ENCODE results near the gene HOXB4. TPM values are rescaled to one million over a fixed set of nuclear protein-coding genes. Genes with fewer than 3 reads are reported as not detected.

The HOXB4 gene
- total and polyA plus RNA-seq, 9 donors: 0.13 to 3.4 (median 0.87) TPM

DNA sequence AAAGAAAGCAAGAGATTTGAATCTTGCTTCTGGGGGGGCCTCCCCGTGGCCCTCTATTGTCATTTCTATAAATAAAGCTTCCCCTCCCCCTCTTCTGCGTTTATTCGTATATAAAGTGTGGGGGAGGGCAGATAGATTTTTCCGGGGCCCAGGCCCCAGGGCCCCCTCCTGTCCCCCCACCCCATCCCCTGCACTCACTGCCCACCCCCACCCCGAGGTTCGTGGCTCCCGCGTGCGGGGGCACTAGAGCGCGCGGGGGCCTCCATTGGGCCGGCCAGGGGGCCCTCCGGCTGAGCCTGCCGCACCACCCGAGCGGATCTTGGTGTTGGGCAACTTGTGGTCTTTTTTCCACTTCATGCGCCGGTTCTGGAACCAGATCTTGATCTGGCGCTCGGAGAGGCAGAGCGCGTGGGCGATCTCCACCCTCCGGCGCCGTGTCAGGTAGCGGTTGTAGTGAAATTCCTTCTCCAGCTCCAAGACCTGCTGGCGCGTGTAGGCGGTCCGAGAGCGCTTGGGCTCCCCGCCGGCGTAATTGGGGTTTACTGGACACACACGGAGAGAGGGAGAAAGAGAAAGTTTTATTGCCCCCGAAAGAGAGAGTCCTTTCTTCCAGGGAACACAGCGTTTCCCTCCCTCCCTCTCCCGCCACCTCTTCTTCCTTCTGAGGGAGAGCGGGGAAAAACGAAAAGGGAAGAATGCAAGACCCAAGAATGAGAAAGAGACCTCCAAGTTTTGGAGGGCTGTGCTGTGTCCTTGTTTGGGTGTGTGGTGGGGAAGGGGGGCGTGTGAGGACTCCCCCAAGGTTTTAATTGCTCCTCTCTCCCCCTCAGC is 1.5 kb downstream of the HOXB4 start:
- 5 to 12% (median 8%) methylated on average over 43 of the region's 43 CpGs for WGBS, 3 donors

GRCh38 chr17:48575673-48576478 is 2.3 kb downstream of the HOXB4 start:
- no peak overlapping the region for H3K4me3 ChIP-seq
- TF ChIP-seq EP300 (IDR thresholded peaks at IDR 0.05): no peak
- no peak for TF ChIP-seq CTCF (IDR thresholded peaks at IDR 0.05)
- no peak for TF ChIP-seq POLR2A (IDR thresholded peaks at IDR 0.05)
- H3K27me3 ChIP-seq: no peaks in the 10 kb centered on the region
- intact Hi-C loops (cut with DNase I): no loop called here
- H3K36me3 ChIP-seq: no peaks in the 10 kb centered on the region
- WGBS, 3 donors: 18 to 31% (median 18%) methylated on average over 22 of the region's 22 CpGs
- DNase-seq: no peak
- H3K27ac ChIP-seq: no peak overlapping the region
- no peaks in the 10 kb centered on the region for H3K4me1 ChIP-seq (ENCODE audit: insufficient read depth)
- H3K9me3 ChIP-seq: no peaks in the 10 kb centered on the region

More for the DNA sequence above, 1.5 kb downstream of the HOXB4 start:
- intact Hi-C loops (cut with DNase I): no loop called here
- no peak for DNase-seq
- Histone ChIP-seq H3K27ac (no peak overlapping the region), H3K27me3 (peaks cover 2% of the 10 kb centered on the region), H3K9me3 (no peaks in the 10 kb centered on the region), H3K4me1 (ENCODE audit: insufficient read depth) (no peaks in the 10 kb centered on the region), H3K36me3 (no peaks in the 10 kb centered on the region), H3K4me3 (peak overlapping the region; percentile 35)
- TF ChIP-seq EP300 (IDR thresholded peaks at IDR 0.05) (no peak), POLR2A (IDR thresholded peaks at IDR 0.05) (no peak), CTCF (IDR thresholded peaks at IDR 0.05) (no peak)

- intact Hi-C loops (cut with DNase I): no loop called here
- no peaks in the 10 kb centered on the region for H3K27me3 ChIP-seq
- no peak overlapping the region for H3K27ac ChIP-seq
- TF ChIP-seq CTCF (IDR thresholded peaks at IDR 0.05): no peak
- TF ChIP-seq POLR2A (IDR thresholded peaks at IDR 0.05): no peak
- no peak for TF ChIP-seq EP300 (IDR thresholded peaks at IDR 0.05)
- no peaks in the 10 kb centered on the region for H3K36me3 ChIP-seq
- DNase-seq: no peak
- H3K9me3 ChIP-seq: no peaks in the 10 kb centered on the region
- no peaks in the 10 kb centered on the region for H3K4me1 ChIP-seq (ENCODE audit: insufficient read depth)
- 24 to 41% (median 26%) methylated on average over 7 of the region's 7 CpGs for WGBS, 3 donors
- H3K4me3 ChIP-seq: no peak overlapping the region
Observed at GRCh38 chr17:48575066-48575582, 3.0 kb downstream of the HOXB4 start.

DNA sequence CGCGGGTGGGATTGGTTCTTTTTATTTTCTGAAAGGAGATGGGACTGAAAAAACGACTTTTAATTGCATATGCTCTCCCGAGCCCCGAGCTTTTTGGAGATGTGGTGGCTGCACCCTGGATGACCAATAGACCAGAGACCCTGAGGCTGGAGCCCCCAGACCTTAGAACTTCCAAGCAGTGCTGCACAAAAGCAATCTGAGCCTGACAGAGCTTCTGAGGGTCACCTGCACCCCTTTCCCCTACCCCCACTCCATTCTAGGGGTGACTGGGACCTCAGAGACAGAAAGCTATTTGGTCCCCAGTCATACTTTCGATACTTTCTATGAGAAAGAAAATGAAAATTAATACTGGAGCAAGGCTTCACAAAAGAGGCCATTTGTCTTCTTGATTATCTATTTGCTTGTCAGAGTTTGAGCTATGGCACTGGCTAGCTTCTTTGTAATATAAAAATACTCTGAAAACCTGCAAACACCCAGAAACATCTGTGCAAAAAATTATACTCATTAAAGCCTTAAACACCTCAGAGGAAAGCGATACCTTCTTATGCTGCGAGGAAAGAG is 3.6 kb downstream of the HOXB4 start:
- TF ChIP-seq EP300 (IDR thresholded peaks at IDR 0.05) (no peak), POLR2A (IDR thresholded peaks at IDR 0.05) (no peak), CTCF (IDR thresholded peaks at IDR 0.05) (no peak)
- intact Hi-C loops (cut with DNase I): no loop called here
- no peaks in the 10 kb centered on the region for H3K36me3 ChIP-seq
- H3K9me3 ChIP-seq: no peaks in the 10 kb centered on the region
- WGBS, 3 donors: 10 to 26% (median 19%) methylated on average over 8 of the region's 8 CpGs
- no peak overlapping the region for H3K4me3 ChIP-seq
- no peaks in the 10 kb centered on the region for H3K4me1 ChIP-seq (ENCODE audit: insufficient read depth)
- no peaks in the 10 kb centered on the region for H3K27me3 ChIP-seq
- no peak overlapping the region for H3K27ac ChIP-seq
- no peak for DNase-seq
